Femur (tissue), 1 donor: ENCODE results near the gene KIAA0513.

Source experiments
- DNase-seq: peaks from one replicate; pipeline ENCODE4 v3.0.0-alpha.2; 2017

KIAA0513 gene, protein sequence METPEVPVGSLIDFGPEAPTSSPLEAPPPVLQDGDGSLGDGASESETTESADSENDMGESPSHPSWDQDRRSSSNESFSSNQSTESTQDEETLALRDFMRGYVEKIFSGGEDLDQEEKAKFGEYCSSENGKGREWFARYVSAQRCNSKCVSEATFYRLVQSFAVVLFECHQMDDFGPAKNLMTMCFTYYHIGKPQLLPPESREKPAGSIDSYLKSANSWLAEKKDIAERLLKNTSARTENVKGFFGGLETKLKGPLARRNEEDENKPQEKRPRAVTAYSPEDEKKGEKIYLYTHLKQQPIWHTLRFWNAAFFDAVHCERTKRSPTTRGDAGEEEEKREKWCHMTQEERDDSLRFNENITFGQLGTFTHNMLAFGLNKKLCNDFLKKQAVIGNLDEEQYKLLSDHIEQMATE

DNA sequence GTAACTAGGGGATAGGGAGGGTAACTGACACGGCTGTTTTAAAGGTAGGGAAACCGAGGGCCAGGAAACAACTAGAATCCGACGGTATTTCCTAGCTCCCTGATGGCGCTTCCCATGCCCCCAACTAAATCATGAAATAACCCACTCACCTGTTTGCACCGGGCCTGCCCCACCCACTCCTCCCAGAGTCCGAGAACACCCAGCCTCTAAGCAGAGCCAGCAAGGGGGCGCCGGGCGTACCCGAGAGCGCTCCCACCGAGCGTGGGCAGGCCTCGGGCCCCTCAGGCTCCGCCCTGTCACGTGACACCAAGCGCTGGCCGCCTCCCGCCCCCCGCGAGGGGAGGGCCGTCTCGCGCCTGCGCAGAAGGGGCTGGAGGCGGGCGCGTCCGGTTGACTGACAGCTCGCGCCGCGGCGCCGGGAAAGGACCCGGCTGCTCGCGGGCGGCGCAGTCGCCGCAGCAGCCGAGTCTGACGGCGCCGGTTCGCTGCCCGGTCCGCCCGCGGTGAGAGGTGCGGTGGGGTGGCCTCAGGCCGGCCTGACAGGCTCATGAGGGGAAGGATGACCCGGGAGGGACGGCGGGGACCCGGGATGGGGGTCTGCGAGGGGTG lies at the start of gene KIAA0513:
Gene KIAA0513, plus strand, starts transcription at position 447 of the 609 bp plus-strand sequence. CDS start 39,277 bp downstream, outside the sequence.
- DNase-seq, result peak; percentile 96

DNA sequence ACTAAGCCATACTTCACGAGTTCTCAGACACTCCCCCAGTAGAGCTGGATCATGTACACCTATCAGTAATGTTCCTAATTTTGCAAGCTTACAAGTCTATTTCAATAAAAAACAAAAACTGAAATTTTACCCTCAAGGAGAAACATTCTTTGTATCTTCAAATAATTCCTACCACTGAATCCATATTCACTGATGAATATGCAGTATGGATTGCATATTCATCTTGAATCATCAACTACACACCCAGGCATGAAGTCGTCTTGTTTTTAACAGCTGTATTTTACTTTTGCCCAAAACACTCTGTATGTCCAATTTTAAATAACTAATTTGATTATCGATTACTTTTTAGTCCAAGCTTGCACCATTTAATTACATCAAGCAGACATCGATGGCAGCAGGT lies 48.1 kb upstream of the KIAA0513 start:
- DNase-seq, result no peak

DNA sequence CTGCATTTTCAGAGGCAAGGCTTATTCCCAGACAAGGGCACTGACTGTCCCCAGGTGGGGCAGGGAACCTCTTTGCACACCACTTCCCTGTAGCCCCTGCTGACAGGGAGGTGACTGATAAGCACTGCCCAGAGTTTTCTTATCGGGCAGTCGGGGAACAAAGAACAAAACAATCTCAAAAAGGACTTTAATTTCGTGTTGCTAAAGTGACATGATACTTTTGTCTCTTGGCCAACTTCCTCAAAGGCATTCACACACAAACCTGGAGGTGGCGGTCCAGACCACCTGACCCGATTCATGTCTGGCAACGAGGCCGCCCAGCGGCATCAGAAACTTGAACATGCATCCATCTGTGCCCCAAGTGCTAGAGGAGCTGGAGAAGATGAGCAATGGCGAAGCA lies 45.2 kb upstream of the KIAA0513 start:
- DNase-seq, result no peak

DNA sequence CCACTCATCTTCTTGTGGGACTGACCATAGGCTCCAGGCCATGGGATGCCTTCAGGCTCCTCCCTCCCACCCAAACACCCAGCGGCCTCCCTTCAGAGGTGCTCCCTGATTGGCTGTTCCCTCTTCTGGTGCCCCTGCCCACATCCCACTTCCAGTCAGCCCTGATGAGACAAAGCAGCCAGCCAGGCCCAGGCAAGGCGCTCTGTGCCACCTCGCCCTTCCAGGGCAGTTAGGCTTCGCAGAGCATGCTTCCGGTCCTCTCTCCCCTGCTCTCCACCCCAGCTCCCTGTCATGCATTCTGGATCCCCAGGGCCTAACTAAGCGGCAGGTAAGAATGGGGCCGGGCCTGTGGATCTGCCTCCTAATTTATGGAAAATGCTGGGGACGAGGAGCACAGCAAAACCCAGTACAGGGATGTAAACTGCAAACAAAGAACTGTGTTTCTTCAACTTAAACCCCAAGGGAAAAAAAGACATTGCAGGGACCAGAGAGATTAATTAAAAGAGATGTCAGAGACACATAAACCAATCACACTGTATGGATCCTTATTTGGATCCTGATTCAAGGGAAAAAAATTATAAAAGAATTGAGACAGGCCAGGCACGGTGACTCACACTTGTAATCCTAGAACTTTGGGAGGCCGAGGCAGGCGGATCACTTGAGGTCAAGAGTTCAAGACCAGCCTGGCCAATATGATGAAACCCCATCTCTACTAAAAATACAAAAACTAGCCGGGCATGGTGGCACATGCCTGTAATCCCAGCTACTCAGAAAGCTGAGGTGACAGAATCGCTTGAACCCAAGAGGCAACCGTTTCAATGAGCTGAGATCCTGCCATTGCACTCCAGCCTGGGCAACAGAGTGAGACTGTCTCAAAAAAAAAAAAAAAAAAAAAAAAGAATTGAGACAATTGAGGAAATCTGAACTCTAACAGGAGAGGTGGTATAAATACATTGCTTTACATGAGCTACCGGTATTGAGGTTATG lies 42.2 kb upstream of the KIAA0513 start:
- DNase-seq, result no peak

DNA sequence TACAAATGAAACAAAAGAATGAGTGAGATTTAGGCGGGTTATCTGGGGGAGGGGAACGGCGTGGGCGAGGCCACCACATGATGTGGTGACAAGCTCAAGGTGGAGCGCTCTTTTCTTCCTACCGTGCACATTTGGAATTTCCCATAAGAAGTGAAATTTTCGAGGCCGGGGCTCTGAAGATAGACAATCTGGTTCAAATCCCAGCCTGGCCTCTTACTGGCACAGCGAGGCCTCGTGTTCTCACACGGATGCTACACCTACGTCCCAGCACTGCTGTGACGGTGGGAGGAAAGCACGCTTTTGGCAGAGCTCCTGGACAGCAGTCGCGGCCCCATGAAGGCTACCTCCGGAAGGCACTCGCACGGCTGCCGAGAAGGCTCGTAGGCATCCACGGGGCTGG lies 41.5 kb upstream of the KIAA0513 start:
- no peak for DNase-seq

DNA sequence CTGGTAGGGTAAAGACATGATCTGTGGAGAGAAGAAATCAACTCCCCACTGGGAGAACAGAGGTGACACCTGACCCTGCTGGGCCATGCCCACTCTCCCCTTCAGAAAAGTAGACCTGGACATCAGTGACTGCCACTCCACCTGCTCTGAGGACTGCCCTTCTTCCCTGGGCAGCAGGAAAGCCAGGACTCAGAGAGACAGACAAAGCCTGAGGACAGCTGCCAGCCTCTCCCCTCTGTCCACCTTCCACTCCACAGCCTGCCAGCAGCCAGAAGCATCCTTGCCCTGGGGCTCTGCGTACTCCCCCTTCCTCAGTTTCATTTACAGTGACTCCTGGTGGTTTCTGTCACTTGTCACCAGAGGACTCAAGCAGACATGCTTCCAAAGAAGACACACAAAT lies 40.7 kb upstream of the KIAA0513 start:
- no peak for DNase-seq

DNA sequence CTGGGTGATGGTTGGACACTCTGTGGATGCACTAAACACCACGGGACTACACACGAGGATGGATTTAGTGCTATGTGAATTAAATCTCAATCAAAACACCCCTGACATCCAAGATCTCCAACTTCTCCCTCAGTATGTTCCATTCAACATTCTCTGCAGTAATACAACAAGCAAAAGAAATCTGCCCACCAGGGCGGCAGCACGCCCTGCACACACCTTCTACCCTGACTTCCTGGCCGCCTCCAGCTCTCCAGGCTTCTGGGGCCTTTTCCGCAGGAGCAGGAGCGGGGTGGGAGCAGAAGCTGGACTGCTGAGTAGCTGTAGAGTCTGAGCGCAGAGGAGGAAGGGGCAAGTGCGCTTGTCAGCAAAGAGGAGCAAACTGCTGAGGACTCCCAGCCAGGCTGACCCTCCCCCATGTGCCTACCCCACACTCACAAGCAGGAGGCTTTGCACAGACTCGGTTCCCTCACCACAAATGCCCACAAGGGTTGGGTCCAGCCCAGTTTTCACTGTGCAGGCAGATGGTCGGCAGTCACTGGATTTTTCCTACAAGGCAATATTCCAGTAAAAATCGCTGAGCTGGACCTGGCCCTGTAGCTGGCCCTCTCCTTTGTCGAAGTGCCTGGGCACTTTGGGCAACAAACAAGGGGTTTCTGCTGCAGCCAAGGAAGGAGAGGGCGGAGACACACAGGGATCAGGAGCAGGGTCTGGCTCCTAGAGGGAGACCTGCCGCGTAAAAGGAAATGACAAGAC lies 39.1 kb upstream of the KIAA0513 start:
- no peak for DNase-seq

DNA sequence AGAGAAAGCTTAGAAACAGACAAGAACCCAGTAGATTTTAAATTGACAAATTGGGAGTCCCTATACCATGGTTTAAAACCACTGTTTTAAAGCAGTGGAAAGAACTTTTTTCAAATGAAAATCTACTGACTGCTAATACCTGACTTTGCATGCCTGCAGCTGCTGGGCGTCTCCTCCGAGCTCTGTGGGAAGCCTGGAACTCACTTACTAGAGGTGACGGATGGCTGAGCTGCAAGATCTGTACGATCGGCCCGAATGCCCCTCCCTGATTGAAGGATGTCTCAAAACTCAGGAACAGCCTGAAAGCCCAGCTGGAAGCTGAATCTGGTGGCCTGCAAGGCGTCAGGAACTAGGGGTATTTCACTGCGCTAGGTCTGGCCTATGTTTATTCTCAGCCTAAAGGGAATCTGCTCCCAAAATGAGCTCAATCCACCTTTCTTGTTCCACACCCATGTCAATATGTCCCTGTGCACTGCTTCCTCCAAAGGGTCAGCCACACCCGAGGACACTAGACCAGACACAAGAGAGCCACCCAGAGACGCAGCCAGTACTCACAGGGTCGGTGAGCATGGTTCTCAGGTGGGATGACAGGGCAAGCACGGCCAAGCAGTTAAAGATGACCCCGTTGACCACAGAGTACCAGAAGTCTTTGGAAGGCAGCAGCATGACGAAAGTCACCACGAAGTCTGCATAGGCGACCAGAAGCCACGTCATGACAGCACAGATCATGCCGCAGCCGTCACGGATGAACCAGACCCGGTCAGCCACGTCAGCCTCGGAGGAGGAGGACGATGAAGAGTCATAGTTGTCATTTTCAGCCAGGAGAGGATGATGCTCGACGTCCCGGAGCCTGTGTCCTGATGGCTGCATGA lies 37.6 kb upstream of the KIAA0513 start:
- DNase-seq, result no peak

DNA sequence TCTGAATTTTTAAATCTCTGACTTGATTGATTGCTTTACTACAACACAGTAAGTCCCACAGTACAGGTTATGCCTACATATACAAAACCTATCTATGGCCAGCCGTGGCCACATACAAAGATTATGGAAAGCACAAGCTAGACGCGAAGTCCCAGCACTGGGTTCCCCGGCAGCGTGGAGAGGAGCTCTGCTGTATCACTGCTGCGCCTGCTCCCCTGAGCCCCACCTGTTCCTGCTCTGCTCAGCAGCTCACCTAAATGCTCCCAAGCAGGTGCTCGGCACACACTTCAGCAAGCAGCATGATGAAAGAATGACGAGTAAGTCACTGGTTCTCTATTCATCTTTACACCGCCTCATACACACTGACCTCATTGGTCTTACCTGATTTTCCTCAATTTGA lies 36.8 kb upstream of the KIAA0513 start:
- no peak for DNase-seq

DNA sequence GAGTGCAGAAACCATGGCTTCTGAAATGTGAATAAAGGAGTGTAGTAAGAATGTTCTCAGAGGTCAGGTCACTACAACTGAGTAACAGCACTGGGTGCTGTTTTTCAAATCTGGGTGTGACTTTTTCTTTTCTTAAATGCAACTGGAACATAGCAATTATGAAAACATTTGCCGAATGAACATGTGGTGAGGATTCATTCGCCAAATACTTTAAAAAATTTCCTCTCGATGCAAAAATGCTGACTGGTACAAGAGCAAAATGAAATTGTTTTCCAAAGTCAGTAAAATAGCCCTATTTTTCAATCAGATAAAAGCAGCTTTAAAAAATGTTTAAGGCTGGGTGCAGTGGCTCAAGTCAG lies 34.9 kb upstream of the KIAA0513 start:
- no peak for DNase-seq

DNA sequence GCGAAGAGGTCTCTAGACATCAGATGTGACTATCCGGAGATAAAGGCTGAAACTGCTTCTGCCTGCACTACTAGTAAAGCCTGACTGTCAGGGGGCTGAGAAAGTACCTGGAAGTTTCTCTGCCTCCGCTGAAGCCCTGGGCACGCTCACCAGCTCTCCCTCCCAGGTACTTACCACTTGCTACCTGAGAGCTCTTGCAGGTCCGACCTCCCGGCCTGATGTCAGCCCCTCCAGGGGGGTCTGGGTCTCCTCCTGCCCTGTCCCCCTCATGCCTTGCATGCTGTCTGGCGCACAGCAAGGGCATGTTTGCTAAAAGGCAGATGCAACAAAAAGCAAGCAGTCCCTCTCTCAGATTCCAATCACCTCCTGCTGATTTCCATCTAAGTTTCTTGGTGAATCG lies 33.7 kb upstream of the KIAA0513 start:
- no peak for DNase-seq

DNA sequence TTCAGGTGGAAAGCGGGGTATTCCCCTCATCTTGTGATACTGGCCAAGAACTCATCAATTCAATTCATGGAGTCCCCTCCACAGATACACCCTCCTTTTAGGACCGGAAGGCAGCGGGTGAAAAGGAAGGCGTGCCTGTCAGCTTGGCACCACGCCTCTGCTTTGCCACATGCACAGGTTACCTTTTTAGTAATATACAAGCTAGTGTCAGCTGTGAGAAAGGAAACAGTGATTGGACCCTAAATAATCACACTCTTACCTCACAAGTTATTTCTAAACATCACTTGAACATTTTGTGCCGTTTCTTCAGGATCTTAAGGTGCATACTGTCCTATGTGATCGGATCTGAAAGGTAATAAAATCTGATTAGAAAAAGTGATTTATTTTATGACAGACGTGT lies 31.9 kb upstream of the KIAA0513 start:
- DNase-seq, result no peak

DNA sequence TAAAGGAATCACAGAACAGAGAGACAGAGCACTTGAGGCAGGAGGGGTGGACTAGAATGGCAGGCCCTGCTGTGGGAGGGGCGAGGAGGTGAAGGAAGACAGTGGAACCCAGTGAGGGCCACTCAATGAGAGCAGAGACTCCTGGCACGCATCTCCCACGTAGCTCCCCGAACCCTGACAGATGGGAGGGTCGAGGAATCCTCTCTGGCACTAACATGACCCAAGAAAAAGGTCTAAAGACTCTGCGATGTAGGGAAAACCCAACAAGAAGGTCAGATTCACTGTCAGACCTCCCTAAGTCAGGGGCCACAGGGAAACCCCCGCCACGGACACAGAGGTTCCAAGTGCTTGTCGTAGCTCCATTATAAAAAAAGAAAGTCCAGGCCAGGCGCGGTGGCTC lies 31.2 kb upstream of the KIAA0513 start:
- DNase-seq, result no peak

DNA sequence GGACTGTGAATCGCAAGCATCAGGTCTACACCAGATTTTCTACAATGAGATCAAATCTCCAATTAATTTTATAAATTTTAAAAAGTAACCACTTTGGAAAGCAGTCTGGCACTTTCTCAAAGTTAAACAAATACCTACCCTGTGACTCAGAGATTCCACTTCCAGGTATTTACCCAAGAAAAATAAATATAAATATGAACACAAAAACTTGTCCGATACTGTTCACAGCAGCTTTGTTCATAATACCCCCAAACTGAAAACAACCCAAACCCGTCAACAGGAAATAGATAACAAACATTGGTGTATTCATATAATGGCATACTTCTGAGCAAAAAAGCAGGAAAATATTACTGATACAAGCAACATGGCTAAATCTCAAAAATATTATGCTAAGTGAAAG lies 28.4 kb upstream of the KIAA0513 start:
- no peak for DNase-seq

DNA sequence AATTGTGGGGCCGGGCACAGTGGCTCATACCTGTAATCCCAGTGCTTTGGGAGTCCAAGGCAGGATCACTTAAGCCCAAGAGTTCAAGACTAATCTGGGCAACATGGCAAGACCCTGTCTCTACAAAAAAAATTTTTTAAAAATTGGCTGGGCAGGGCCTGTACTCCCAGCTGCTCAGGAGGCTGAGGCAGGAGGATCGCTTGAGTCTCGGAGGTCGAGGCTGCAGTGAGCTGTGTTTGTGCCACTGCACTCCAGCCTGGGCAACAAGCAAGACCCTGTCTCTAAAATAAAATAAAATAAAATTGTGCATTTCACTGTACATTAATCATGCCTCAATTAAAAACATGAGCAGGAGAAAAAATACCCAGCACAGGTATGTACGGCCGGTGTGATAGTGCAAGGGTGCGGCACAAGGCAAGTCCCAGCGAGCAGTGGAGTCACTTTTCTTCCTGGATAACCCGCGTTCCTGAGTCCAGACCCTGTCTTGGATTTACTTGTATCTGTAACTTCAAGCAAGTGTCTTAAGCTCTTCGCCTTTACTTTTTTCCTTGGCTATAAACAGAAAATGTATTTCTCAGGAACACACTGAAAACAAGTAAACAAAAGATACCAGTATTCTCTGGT lies 27.6 kb upstream of the KIAA0513 start:
- DNase-seq, result no peak

DNA sequence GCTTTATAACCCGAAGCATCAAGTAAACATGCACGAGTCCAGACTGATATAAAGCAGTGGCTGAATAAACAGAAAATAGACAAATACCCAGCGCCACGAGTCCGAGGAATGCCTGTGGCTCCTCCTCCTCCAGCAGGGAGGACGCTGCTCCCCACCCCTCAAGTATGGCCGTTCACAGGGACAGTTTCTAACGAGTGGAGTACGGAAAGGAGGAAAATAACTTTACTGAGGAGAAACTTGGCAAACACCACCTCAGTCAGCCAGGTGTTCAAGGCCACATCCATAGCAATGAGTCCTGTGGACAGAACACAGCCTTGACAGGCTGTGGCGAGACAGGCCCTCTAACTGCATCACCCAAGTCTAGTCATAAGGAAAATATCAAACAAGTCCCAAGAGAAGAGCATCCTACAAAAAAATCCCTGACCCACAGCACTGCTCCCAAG lies 25.5 kb upstream of the KIAA0513 start:
- DNase-seq, result no peak

DNA sequence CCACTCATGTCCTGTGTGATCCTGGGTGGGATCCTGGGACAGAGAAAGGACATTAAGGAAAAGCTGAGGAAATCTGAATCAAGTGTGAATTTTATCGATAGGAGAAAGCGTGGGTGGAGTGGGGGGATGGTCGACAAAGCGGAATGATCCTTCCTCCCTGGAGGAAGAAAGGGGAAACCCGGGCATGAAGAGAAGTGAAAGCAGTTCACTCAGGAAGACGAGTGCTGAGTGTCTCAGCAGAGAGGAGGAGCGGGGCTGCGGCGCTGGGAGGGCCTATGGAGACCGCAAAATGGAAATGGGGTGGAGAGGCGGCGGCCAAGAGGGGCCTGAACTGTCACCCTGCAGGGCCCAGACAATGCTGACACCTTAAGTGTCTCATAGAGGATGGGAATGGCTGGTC lies 25.0 kb upstream of the KIAA0513 start:
- DNase-seq, result no peak

DNA sequence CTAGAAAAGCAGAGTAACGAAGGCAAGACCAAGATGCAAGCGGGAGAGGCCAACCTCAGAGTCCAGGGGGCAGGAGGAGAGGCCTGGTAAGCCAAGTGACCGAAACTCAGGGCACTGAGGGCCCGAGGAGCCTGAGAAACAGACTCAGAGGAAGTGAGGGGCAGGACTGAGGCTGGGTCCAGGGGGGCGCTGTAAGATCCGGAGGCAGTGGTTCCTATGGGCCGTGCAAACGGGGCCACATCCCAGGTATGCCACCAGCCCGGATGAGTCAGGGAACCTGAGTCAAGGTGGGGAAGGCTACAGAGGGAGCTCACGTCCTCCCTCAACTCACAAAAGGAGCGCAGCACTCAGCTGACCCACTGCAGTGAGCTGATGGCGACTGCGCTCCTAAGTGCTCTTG lies 24.5 kb upstream of the KIAA0513 start:
- DNase-seq, result no peak

DNA sequence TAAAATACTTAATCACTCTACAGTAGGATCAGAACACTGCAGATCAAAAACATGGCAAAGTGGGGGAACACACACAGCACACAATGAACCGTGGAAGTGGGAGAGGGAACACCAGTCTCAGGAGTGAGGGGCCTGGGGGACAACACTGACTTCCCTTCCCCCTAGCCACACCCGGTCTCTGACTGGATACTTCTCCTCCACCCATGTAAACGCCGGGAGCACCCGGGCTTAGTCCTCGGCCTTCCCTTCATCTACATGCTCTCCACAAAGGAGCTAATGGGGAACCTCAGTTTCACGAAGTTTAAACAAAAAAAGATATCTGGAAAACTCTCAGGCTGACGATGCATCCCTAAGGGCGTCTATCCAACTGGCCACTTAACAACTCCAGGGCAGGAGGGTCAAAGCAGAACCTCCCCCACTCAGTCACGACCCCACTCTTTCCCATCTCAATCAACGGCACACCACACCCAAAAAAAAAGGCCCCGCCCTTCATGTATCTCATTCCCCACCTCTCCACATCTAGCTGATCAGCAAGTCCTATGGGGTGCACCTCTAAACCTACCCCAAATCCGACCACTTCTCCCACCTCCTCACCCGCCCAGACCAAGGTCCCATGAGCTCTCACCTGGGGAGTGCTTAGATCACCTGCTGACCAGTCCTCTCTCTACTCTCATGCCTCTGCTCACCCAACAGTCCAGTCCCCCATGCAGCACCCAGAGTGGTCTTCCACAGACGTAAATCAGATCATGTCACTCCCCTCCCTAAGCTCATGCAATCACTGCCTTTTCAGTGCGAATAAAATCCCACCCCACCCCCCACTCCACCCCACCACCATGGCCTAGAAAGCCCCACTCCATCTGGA lies 23.6 kb upstream of the KIAA0513 start:
- no peak for DNase-seq

DNA sequence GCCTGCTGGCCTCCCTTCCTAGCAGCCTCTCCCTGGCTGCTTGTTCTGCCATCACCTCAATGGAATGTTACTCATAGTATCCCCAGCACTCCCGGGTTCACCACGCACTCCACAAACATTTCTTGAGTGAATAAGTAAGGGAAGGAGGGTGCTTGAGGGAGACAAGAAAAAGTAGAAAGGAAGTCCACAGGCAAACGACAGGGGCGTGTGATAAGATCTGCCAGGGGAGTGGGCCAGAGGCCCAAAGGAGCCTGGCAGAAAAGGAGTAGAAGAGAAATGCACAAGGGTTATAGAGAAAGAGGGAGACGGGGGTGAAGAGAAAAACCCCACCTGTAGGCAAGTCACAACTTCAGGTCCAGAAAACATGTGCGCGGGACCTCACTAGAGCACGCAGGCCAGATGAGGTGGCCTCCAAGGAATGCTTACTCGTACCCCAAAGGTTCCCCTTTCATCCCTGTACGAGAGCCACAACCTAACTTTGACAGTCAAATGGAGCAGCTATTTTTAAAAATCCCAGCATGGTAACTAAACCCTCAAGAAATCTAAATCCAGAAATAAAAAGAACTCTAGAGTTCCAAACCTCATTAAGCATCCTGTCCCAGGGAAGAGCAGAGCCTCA lies 22.9 kb upstream of the KIAA0513 start:
- DNase-seq, result no peak
